Choroid plexus epithelial cell (primary cell): Measurements from ENCODE around the gene ZNF304.
A peak's percentile ranks its signal among the peaks of the same experiment; 100 is the strongest.

Experiments used
- DNase-seq: peaks from one replicate; pipeline ENCODE4 v3.0.0-alpha.2; 2010; ENCODE audit warnings: low read depth
- H3K4me3 ChIP-seq: 2 replicates; pipeline ENCODE4 v1.5.1; 2011; ENCODE audit warnings: low read depth, mild to moderate bottlenecking, control low read depth, low read length, moderate library complexity
- CTCF ChIP-seq: conservative IDR thresholded peaks from 2 replicates; pipeline ENCODE4 v1.5.1; 2011; ENCODE audit warnings: low read depth, mild to moderate bottlenecking, control low read depth, inconsistent platforms, low read length, moderate library complexity

ZNF304 gene

GRCh38 chr19:57376151-57376550 lies 25.1 kb downstream of the ZNF304 start:
- H3K4me3 ChIP-seq, result no peak overlapping the region
- no peak for TF ChIP-seq CTCF
- no peak for DNase-seq

- no peak overlapping the region for H3K4me3 ChIP-seq
- no peak for DNase-seq
- no peak for TF ChIP-seq CTCF
Observed at GRCh38 chr19:57377498-57378146, 26.6 kb downstream of the ZNF304 start.

DNA sequence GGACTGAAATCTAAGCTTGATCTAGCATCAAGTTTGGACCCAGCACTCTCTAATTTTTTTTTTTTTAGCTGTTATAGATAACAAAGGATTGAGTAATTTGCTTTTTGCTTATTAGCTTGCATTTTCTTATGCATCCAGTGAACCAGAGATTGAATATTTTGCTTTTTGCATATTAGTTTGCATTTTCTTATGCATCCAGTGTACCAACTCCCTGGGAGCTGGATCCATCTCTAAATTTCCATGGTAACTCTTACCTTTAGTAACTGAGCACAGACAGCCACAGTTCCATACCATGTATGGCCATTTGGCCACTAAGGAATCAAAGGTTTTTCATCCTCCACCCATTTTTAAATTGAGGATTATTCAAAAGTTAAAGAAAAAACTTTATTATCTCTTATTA lies 29.9 kb downstream of the ZNF304 start:
- no peak for TF ChIP-seq CTCF
- no peak for DNase-seq
- H3K4me3 ChIP-seq, result no peak overlapping the region

GRCh38 chr19:57382806-57383488 lies 31.9 kb downstream of the ZNF304 start:
- DNase-seq, result no peak
- no peak for TF ChIP-seq CTCF
- no peak overlapping the region for H3K4me3 ChIP-seq

DNA sequence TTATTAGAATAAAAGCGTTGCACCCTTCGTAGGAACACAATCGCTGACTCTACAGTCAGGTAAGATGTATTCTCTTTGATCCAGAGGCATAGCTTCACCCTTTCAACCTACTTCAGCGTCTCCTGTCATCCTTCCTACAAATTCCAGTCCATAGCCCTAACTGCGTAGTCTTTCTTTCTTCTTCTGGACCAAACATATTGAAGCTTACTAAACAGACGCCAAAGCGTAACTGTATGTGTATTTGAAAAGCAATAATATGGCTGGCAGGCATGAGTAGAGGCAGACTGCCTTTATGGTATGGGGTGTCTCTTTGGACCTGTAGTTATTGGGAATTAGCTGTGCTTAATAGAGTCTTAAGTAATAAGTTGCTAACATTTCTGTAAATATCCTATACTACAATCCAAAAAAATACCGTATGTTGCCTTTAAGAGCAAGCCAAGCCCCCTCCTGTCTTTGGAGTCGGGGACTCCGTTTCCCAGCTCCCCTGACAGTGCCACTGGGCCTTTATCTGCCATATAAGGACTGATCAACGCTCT lies 38.2 kb downstream of the ZNF304 start:
- peak overlapping the region; percentile 95 for H3K4me3 ChIP-seq
- DNase-seq, result no peak
- TF ChIP-seq CTCF, result no peak

GRCh38 chr19:57389730-57390598 lies 38.9 kb downstream of the ZNF304 start, which contains the start of gene ZNF548:
ZNF548 (plus strand) TSS chr19:57389854; CDS start chr19:57390100, 246 bp downstream.
- peak within 1 kb of the TSS; percentile 95 for H3K4me3 ChIP-seq
- DNase-seq, result peak; percentile 99
- peak; percentile 37 for TF ChIP-seq CTCF
